ENCODE results near the gene MRPL24. TPM values are rescaled to one million over a fixed set of nuclear protein-coding genes. Genes with fewer than 3 reads are reported as not detected.
A peak's percentile ranks its signal among the peaks of the same experiment; 100 is the strongest.
"Not testable (repeated sequence)": the region's sequence is repeated elsewhere in the genome, so short reads cannot be mapped to it uniquely, and the experiment has no call there.

The MRPL24 gene
- total and polyA plus RNA-seq, 9 of the 15 experiments (the other 6 are each of a cell fraction or from before 2014, with no cell fraction given), result 74.3 to 267 (median 113) TPM

GRCh38 chr1:156765666-156766065 lies 24.8 kb upstream of the MRPL24 start (continued):
- no peak for TF ChIP-seq TFE3 (CRISPR knock-in tag; IDR thresholded peaks at IDR 0.05)
- TF ChIP-seq ZNF586 (CRISPR knock-in tag; conservative IDR thresholded peaks at IDR 0.05), result no peak

GRCh38 chr1:156765136-156765535 lies 24.2 kb upstream of the MRPL24 start:
- Histone ChIP-seq H3K79me2 (ENCODE audit: control insufficient read depth, insufficient read depth, low read length) (peaks cover 41% of the 10 kb centered on the region), H3K4me1 (replicated peaks in 1 of 2; ENCODE audit: control insufficient read depth in 2 of 2, insufficient read depth in 2 of 2, low read length in 2 of 2) (peaks cover 17 to 19% of the 10 kb centered on the region in 2 experiments; a peak in 4 of 5 replicates)
- CTCF ChIA-PET (ENCODE audit: low intra/inter-chr PET ratio); FAIRE-seq; H3K4me3 ChIP-seq; H3K27me3 ChIP-seq (ENCODE audit: control insufficient read depth in 2 of 2, insufficient read depth in 2 of 2, low read length in 2 of 2); BruUV-seq (replicated peaks); H3K9me3 ChIP-seq (replicated peaks; ENCODE audit: control insufficient read depth, insufficient read depth, low read depth, low read length); DNase-seq (ENCODE audit: extremely low read depth in 1 of 4, low spot score in 3 of 4); H3K36me3 ChIP-seq (ENCODE audit: control insufficient read depth, insufficient read depth, low read length); H3K9ac ChIP-seq (ENCODE audit: insufficient read depth in 1 of 2, low read depth in 2 of 2, low read length in 2 of 2); ATAC-seq; intact Hi-C loops (cut with micrococcal nuclease); H2AFZ ChIP-seq (ENCODE audit: low read depth, low read length); H3K27ac ChIP-seq (ENCODE audit: extremely low read depth, low read depth, low read length); H3K9me1 ChIP-seq (ENCODE audit: control insufficient read depth, insufficient read depth, low read length); H4K20me1 ChIP-seq (replicated peaks; ENCODE audit: control insufficient read depth, insufficient read depth, low read length); H3K4me2 ChIP-seq (ENCODE audit: insufficient read depth, low read length): not testable (repeated sequence)
- in situ Hi-C loops (cut with MboI), result loop anchor here (5.0 kb wide), 1 partner anchor 38 kb away; the partner anchor contains the start of genes ISG20L2 and METTL25B
- TF ChIP-seq MTA2 (IDR thresholded peaks at IDR 0.05; ENCODE audit: low read depth) (0 out of 2 replicates have a peak, but pooled peaks have one; percentile 7), ZNF512 (tag; IDR thresholded peaks at IDR 0.05) (peak; percentile 61; the same call in 1 of the 2 replicates)
- WGBS (ENCODE audit: insufficient coverage, low coverage, missing lambda C conversion rate), result 89% methylated on average over 8 of the region's 15 CpGs
- POLR2A ChIA-PET, result interaction anchor here (3.2 kb wide), 1 partner anchor 8 kb away, joined by 27 read pairs; no protein-coding TSS in a partner anchor
